Measurements from ENCODE around the gene CES3. TPM values are rescaled to one million over a fixed set of nuclear protein-coding genes. Genes with fewer than 3 reads are reported as not detected.

The CES3 gene
- total and polyA plus RNA-seq, 2 donors (not counting 3 experiments of a cell fraction or from before 2014, with no cell fraction given), result 0.10 TPM; not detected in 1

- Histone ChIP-seq H3K9me3 (replicated peaks; ENCODE audit: control insufficient read depth, insufficient read depth, low read length) (no peaks in the 10 kb centered on the region), H3K27me3 (ENCODE audit: control insufficient read depth in 2 of 2, insufficient read depth in 2 of 2, low read length in 2 of 2) (no peaks in the 10 kb centered on the region), H3K9ac (replicated peaks; ENCODE audit: extremely low read depth, insufficient read depth, low read length) (peak within 1 kb of the TSS; percentile 79), H3K36me3 (ENCODE audit: control insufficient read depth in 2 of 2, extremely low read depth in 1 of 2, insufficient read depth in 2 of 2, low read length in 2 of 2) (peaks cover 0 to 4% of the 10 kb centered on the region in 2 experiments), H3K9me1 (replicated peaks; ENCODE audit: control insufficient read depth, extremely low read depth, insufficient read depth, low read length) (no peaks in the 10 kb centered on the region), H2AFZ (ENCODE audit: low read depth, low read length) (peak within 1 kb of the TSS; percentile 63), H3K4me3 (replicated peaks in 1 of 3; ENCODE audit: insufficient read depth in 1 of 3, low read depth in 1 of 3, low read length in 3 of 3) (peak within 1 kb of the TSS; percentile 2 to 88 (median 58)), H3K79me2 (ENCODE audit: control insufficient read depth, insufficient read depth, low read length) (peaks cover 20% of the 10 kb centered on the region), H3K27ac (ENCODE audit: insufficient read depth, low read depth, low read length) (peak within 1 kb of the TSS; percentile 67), H3K4me2 (ENCODE audit: insufficient read depth, low read length) (peak within 1 kb of the TSS; percentile 78), H4K20me1 (replicated peaks; ENCODE audit: control insufficient read depth, extremely low read depth, insufficient read depth, low read length) (no peaks in the 10 kb centered on the region), H3K4me1 (ENCODE audit: control insufficient read depth, extremely low read depth, insufficient read depth, low read length) (peaks cover 7% of the 10 kb centered on the region)
- no peak for TF ChIP-seq POLR2AphosphoS5 (IDR thresholded peaks at IDR 0.05; ENCODE audit: insufficient read depth, low read depth, low read length)
- TF ChIP-seq GATA2 (IDR thresholded peaks at IDR 0.05; ENCODE audit: insufficient read depth, insufficient read length, low read depth, low read length), result no peak
- TF ChIP-seq FOS (IDR thresholded peaks at IDR 0.05; ENCODE audit: borderline replicate concordance, insufficient read depth, low read length), result no peak
- no peak for TF ChIP-seq EZH2 (IDR thresholded peaks at IDR 0.05; ENCODE audit: borderline replicate concordance, low read depth, low read length, severe bottlenecking)
- no peak for TF ChIP-seq MAX (IDR thresholded peaks at IDR 0.05; ENCODE audit: insufficient read depth, insufficient read length)
- TF ChIP-seq POLR2A (IDR thresholded peaks at IDR 0.05; ENCODE audit: low read depth, low read length), result no peak
- no peak for TF ChIP-seq JUN (IDR thresholded peaks at IDR 0.05; ENCODE audit: borderline replicate concordance, insufficient read depth, insufficient read length, low read depth)
- no peak for TF ChIP-seq CTCF (IDR thresholded peaks at IDR 0.05; ENCODE audit: extremely low read depth in 1 of 2, insufficient read depth in 1 of 2, low read depth in 1 of 2, low read length in 2 of 2)
- TF ChIP-seq MYC (IDR thresholded peaks at IDR 0.05; ENCODE audit: low read depth, low read length), result no peak
- dilution Hi-C loops (cut with MboI; ENCODE audit: extremely low pct_ligation_motif_present, low sequenced_read_pairs), result no loop called here
- ChIA-PET POLR2A (no interaction called here), CTCF (no interaction called here)
- FAIRE-seq (no peak), DNase-seq (ENCODE audit: low read depth, low spot score) (peak; percentile 35)
- no TSS peak for BruUV-seq (replicated peaks)
- intact Hi-C loops (cut with micrococcal nuclease), result no loop called here
These were observed 25.6 kb upstream of the CES3 start, which contains the start of gene CES2 for GRCh38 chr16:66935314-66936011. CES2 (plus strand) TSS chr16:66935516; CDS start chr16:66935636, 120 bp downstream.

Data from endothelial cell of umbilical vein (primary cell).